OCI-LY7 (cell line): Measurements from ENCODE around the gene MTG2. TPM values are rescaled to one million over a fixed set of nuclear protein-coding genes. Genes with fewer than 3 reads are reported as not detected.

Experiments
- BruUV-seq: library from RNA; stranded (reverse); fragments of 400-500 nt; replicated peaks from 2 replicates; lab custom pipeline; 2021; lab: Mats Ljungman, UMichigan
- CTCF ChIA-PET: fragments of 300-600 bp; sonication (Branson Sonifier 250); formaldehyde crosslinking; loops from one replicate; lab custom pipeline; 2022; ENCODE audit warnings: antibody characterized with exemption; ENCODE audit not compliant: unreplicated experiment; lab: Charles Lee
- POLR2A ChIA-PET: fragments of 300-600 bp; sonication (Branson Sonifier 250); formaldehyde crosslinking; loops from one replicate; lab custom pipeline; 2022; ENCODE audit warnings: antibody characterized with exemption; lab: Charles Lee
- DNase-seq: peaks from one replicate; pipeline ENCODE4 v3.0.0-alpha.2; 2015; ENCODE audit warnings: low spot score
- H2AFZ ChIP-seq: fragments of 200-600 bp; sonication (generic), shearing (Covaris generic); 2 replicates; pipeline ENCODE4 v1.6.1; 2014; ENCODE audit warnings: mild to moderate bottlenecking, antibody characterized with exemption, low read length, moderate library complexity
- H3K27ac ChIP-seq: fragments of 200-600 bp; sonication (generic); 2 replicates; pipeline ENCODE4 v1.5.1; 2014; ENCODE audit warnings: mixed run types, low read depth, mild to moderate bottlenecking, moderate library complexity, low read length, inconsistent platforms; ENCODE audit not compliant: poor library complexity, severe bottlenecking
- H3K36me3 ChIP-seq: fragments of 200-600 bp; sonication (generic); 2 replicates; pipeline ENCODE4 v1.6.1; 2014; ENCODE audit warnings: mild to moderate bottlenecking, antibody characterized with exemption, low read length, moderate library complexity, mixed read lengths; ENCODE audit not compliant: insufficient read depth
- H3K4me1 ChIP-seq: fragments of 200-600 bp; sonication (generic); 2 replicates; pipeline ENCODE4 v1.5.1; 2014; ENCODE audit warnings: mild to moderate bottlenecking, low read length; ENCODE audit not compliant: insufficient read depth, poor library complexity, severe bottlenecking
- H3K4me2 ChIP-seq: fragments of 200-600 bp; sonication (generic); 2 replicates; pipeline ENCODE4 v1.6.1; 2014; ENCODE audit warnings: mild to moderate bottlenecking, low read length
- H3K4me3 ChIP-seq: fragments of 200-600 bp; sonication (generic); 2 replicates; pipeline ENCODE4 v1.5.1; 2014; ENCODE audit warnings: mild to moderate bottlenecking, low read depth, low read length; ENCODE audit not compliant: poor library complexity, severe bottlenecking
- H3K79me2 ChIP-seq: fragments of 200-600 bp; sonication (generic); 2 replicates; pipeline ENCODE4 v1.6.1; 2016; ENCODE audit warnings: low read depth, mild to moderate bottlenecking, low read length, moderate library complexity, mixed read lengths; ENCODE audit not compliant: insufficient read depth
- H3K9me2 ChIP-seq: fragments of 200-600 bp; sonication (generic); 2 replicates; pipeline ENCODE4 v1.6.1; 2016; ENCODE audit warnings: mild to moderate bottlenecking, low read length, mixed read lengths; ENCODE audit not compliant: insufficient read depth
- H3K9me3 ChIP-seq: fragments of 200-600 bp; sonication (generic); 2 replicates; pipeline ENCODE4 v1.6.1; 2014; ENCODE audit warnings: mild to moderate bottlenecking, mixed run types, low read length, mixed read lengths
- H4K20me1 ChIP-seq: fragments of 200-600 bp; sonication (generic); 2 replicates; pipeline ENCODE4 v1.6.1; 2014; ENCODE audit warnings: mild to moderate bottlenecking, antibody characterized with exemption, low read length, moderate library complexity, mixed read lengths; ENCODE audit not compliant: insufficient read depth
- CTCF ChIP-seq: fragments of 200-600 bp; sonication (generic); conservative IDR thresholded peaks from 2 replicates; pipeline ENCODE4 v1.5.1; 2014; ENCODE audit warnings: mild to moderate bottlenecking, antibody characterized with exemption, low read length, moderate library complexity, mixed read lengths
- EZH2phosphoT487 ChIP-seq: fragments of 200-600 bp; sonication (generic); IDR thresholded peaks from 2 replicates; pipeline ENCODE4 v1.6.1; 2018; ENCODE audit warnings: low read depth, borderline replicate concordance, mild to moderate bottlenecking, mixed run types, antibody characterized with exemption, low read length, moderate library complexity, mixed read lengths
- intact Hi-C: fragments of 100-400 bp; cut with micrococcal nuclease; formaldehyde crosslinking; loops from one replicate; pipeline ENCODE4 v1.10.0; 2022; ENCODE audit not compliant: unreplicated experiment
- total RNA-seq, 2 experiments: library from RNA; depleted of rRNA in 1 of 2; stranded (reverse); fragments of >200 nt in 1 of 2; shearing (Covaris generic) in 1 of 2; gene quantifications; 2 replicates each; pipeline ENCODE4 v1.2.3, GENCODE V29; 2014 to 2022

The MTG2 gene
- total RNA-seq, 2 experiments from 2014 or later: 24.1 to 37.5 TPM

- Histone ChIP-seq H3K36me3 (no peaks in the 10 kb centered on the region), H2AFZ (no peak overlapping the region), H3K4me2 (no peak overlapping the region), H3K4me3 (no peak overlapping the region), H3K9me3 (no peaks in the 10 kb centered on the region), H4K20me1 (no peaks in the 10 kb centered on the region), H3K4me1 (no peaks in the 10 kb centered on the region), H3K9me2 (no peaks in the 10 kb centered on the region), H3K79me2 (no peaks in the 10 kb centered on the region), H3K27ac (no peak overlapping the region)
- POLR2A ChIA-PET: no interaction called here
- no peak for DNase-seq
- CTCF ChIA-PET: no interaction called here
- intact Hi-C loops: no loop called here
- no TSS peak for BruUV-seq
- TF ChIP-seq CTCF (no peak), EZH2phosphoT487 (no peak)
Observed at GRCh38 chr20:62231292-62231691, 48.5 kb downstream of the MTG2 start.

GRCh38 chr20:62232194-62232593, 49.4 kb downstream of the MTG2 start:
- no peaks in the 10 kb centered on the region for H4K20me1 ChIP-seq
- TF ChIP-seq CTCF (no peak), EZH2phosphoT487 (no peak)
- H3K9me3 ChIP-seq: no peaks in the 10 kb centered on the region
- no peak overlapping the region for H3K4me2 ChIP-seq
- intact Hi-C loops: no loop called here
- no peaks in the 10 kb centered on the region for H3K9me2 ChIP-seq
- no peaks in the 10 kb centered on the region for H3K79me2 ChIP-seq
- POLR2A ChIA-PET: no interaction called here
- no TSS peak for BruUV-seq
- H3K36me3 ChIP-seq: no peaks in the 10 kb centered on the region
- H3K4me1 ChIP-seq: no peaks in the 10 kb centered on the region
- DNase-seq: no peak
- H3K27ac ChIP-seq: no peak overlapping the region
- no peak overlapping the region for H3K4me3 ChIP-seq
- CTCF ChIA-PET: no interaction called here
- no peak overlapping the region for H2AFZ ChIP-seq

- no peak for DNase-seq
- Histone ChIP-seq H3K9me2 (no peaks in the 10 kb centered on the region), H3K79me2 (no peaks in the 10 kb centered on the region), H3K9me3 (no peaks in the 10 kb centered on the region), H3K4me2 (no peak overlapping the region), H4K20me1 (no peaks in the 10 kb centered on the region), H3K36me3 (no peaks in the 10 kb centered on the region), H3K4me3 (no peak overlapping the region), H3K27ac (no peak overlapping the region), H2AFZ (no peak overlapping the region), H3K4me1 (peaks cover 6% of the 10 kb centered on the region)
- BruUV-seq: no TSS peak
- CTCF ChIA-PET: no interaction called here
- TF ChIP-seq EZH2phosphoT487 (no peak), CTCF (0 out of 2 replicates have a peak, but pooled peaks have one; percentile 25)
- POLR2A ChIA-PET: no interaction called here
- intact Hi-C loops: no loop called here
Observed at GRCh38 chr20:62232770-62233645, 50.2 kb downstream of the MTG2 start.
